ENCODE measurements around the gene MARS1.

- no peak for TF ChIP-seq POLR2A (IDR thresholded peaks at IDR 0.05; ENCODE audit: low read length)
- TF ChIP-seq GATA1 (IDR thresholded peaks at IDR 0.05; ENCODE audit: low read depth, low read length) = no peak
Observed at GRCh38 chr12:57534991-57535543, 47.2 kb downstream of the MARS1 start.

Data from erythroblast (primary cell).